Measurements from ENCODE around the gene IFNGR1. TPM values are rescaled to one million over a fixed set of nuclear protein-coding genes. Genes with fewer than 3 reads are reported as not detected.

IFNGR1 gene
- total and polyA plus RNA-seq, 2 of the 13 experiments (the other 11 are each of a cell fraction or from before 2014, with no cell fraction given): 82.8 to 87.8 TPM

- Histone ChIP-seq H3K36me3 (replicated peaks in 1 of 2; ENCODE audit: control insufficient read depth in 1 of 2, insufficient read depth in 2 of 2, low read length in 2 of 2) (no peaks in the 10 kb centered on the region), H4K20me1 (ENCODE audit: insufficient read depth, low read length) (no peaks in the 10 kb centered on the region), H3K4me2 (ENCODE audit: low read depth, low read length) (no peak overlapping the region), H3K9ac (ENCODE audit: insufficient read depth, low read depth, low read length) (no peak overlapping the region), H2AFZ (ENCODE audit: low read length) (no peak overlapping the region), H3K79me2 (ENCODE audit: insufficient read depth, low read length) (no peaks in the 10 kb centered on the region), H3K27ac (ENCODE audit: extremely low read length, insufficient read depth, low read length) (no peak overlapping the region), H3K27me3 (ENCODE audit: control insufficient read depth in 1 of 2, insufficient read depth in 2 of 2, low read length in 2 of 2) (peaks cover 0 to 20% of the 10 kb centered on the region in 2 experiments; a peak in 3 of 5 replicates), H3K9me3 (ENCODE audit: low read length) (peaks cover 14% of the 10 kb centered on the region), H3K4me1 (ENCODE audit: insufficient read depth, low read length) (no peaks in the 10 kb centered on the region), H3K4me3 (replicated peaks in 1 of 3; ENCODE audit: insufficient read depth in 1 of 3, low read depth in 2 of 3, low read length in 3 of 3) (no peak overlapping the region)
- TF ChIP-seq, protein P1, sequence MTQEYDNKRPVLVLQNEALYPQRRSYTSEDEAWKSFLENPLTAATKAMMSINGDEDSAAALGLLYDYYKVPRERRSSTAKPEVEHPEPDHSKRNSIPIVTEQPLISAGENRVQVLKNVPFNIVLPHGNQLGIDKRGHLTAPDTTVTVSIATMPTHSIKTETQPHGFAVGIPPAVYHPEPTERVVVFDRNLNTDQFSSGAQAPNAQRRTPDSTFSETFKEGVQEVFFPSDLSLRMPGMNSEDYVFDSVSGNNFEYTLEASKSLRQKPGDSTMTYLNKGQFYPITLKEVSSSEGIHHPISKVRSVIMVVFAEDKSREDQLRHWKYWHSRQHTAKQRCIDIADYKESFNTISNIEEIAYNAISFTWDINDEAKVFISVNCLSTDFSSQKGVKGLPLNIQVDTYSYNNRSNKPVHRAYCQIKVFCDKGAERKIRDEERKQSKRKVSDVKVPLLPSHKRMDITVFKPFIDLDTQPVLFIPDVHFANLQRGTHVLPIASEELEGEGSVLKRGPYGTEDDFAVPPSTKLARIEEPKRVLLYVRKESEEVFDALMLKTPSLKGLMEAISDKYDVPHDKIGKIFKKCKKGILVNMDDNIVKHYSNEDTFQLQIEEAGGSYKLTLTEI (CRISPR knock-in tag; conservative IDR thresholded peaks at IDR 0.05): no peak
- TF ChIP-seq, protein P2, sequence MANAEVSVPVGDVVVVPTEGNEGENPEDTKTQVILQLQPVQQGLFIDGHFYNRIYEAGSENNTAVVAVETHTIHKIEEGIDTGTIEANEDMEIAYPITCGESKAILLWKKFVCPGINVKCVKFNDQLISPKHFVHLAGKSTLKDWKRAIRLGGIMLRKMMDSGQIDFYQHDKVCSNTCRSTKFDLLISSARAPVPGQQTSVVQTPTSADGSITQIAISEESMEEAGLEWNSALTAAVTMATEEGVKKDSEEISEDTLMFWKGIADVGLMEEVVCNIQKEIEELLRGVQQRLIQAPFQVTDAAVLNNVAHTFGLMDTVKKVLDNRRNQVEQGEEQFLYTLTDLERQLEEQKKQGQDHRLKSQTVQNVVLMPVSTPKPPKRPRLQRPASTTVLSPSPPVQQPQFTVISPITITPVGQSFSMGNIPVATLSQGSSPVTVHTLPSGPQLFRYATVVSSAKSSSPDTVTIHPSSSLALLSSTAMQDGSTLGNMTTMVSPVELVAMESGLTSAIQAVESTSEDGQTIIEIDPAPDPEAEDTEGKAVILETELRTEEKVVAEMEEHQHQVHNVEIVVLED (CRISPR knock-in tag; IDR thresholded peaks at IDR 0.05; ENCODE audit: borderline replicate concordance): no peak
- TF ChIP-seq NAIF1 (CRISPR knock-in tag; IDR thresholded peaks at IDR 0.05; ENCODE audit: borderline replicate concordance) (no peak), RXRB (CRISPR knock-in tag; IDR thresholded peaks at IDR 0.05; ENCODE audit: borderline replicate concordance) (no peak), ZNF644 (CRISPR knock-in tag; IDR thresholded peaks at IDR 0.05; ENCODE audit: low read depth) (no peak), ZNF446 (CRISPR knock-in tag; IDR thresholded peaks at IDR 0.05) (no peak), XBP1 (CRISPR knock-in tag; IDR thresholded peaks at IDR 0.05) (no peak)
- in situ Hi-C loops (cut with HindIII; ENCODE audit: extremely low pct_ligation_motif_present, low pct_unique_long_range_greater_than_20kb) (no loop called here), intact Hi-C loops (cut with micrococcal nuclease; ENCODE audit: unreplicated experiment) (no loop called here)
- ATAC-seq (no peak), FAIRE-seq (no peak), DNase-seq (ENCODE audit: low spot score) (no peak)
- CTCF ChIA-PET (ENCODE audit: low intra/inter-chr PET ratio, low total read pairs): no interaction called here
- no TSS peak for BruUV-seq (replicated peaks)
- WGBS (ENCODE audit: low lambda C conversion rate): 0% methylated on average over 3 of the region's 3 CpGs
- POLR2A ChIA-PET: no interaction called here
Observed at GRCh38 chr6:137162692-137163306, 56.4 kb downstream of the IFNGR1 start.

Data from HepG2 (cell line).